DND-41 (cell line): ENCODE measurements around the gene MFSD2B.
A peak's percentile ranks its signal among the peaks of the same experiment; 100 is the strongest.
"Not testable (repeated sequence)": the region's sequence is repeated elsewhere in the genome, so short reads cannot be mapped to it uniquely, and the experiment has no call there.

Experiments used
- ATAC-seq: fragments of 200-7000 bp; cut with Tn5 transposase; 3 replicates; pipeline ENCODE4 v1.9.1; 2021; ENCODE audit warnings: low read depth; ENCODE audit not compliant: insufficient read depth
- DNase-seq: peaks from one replicate; pipeline ENCODE4 v3.0.0-alpha.2; 2020
- H2AFZ ChIP-seq: 2 replicates; pipeline ENCODE4 v1.6.0; 2012; ENCODE audit warnings: low read depth, low read length
- H3K27ac ChIP-seq: 2 replicates; pipeline ENCODE4 v1.5.1; 2012; ENCODE audit warnings: low read length, inconsistent platforms
- H3K27me3 ChIP-seq: fragments of 200-600 bp; sonication (generic); 2 replicates; pipeline ENCODE4 v1.6.0; 2012; ENCODE audit warnings: low read length, mild to moderate bottlenecking, inconsistent platforms; ENCODE audit not compliant: insufficient read depth, poor library complexity
- H3K36me3 ChIP-seq: 2 replicates; pipeline ENCODE4 v1.5.1; 2012; ENCODE audit warnings: low read length, inconsistent platforms; ENCODE audit not compliant: insufficient read depth
- H3K4me1 ChIP-seq: 2 replicates; pipeline ENCODE4 v1.5.1; 2012; ENCODE audit warnings: mild to moderate bottlenecking, low read length; ENCODE audit not compliant: insufficient read depth
- H3K4me2 ChIP-seq: 2 replicates; pipeline ENCODE4 v1.6.0; 2012; ENCODE audit warnings: mild to moderate bottlenecking, moderate library complexity, low read length, inconsistent platforms; ENCODE audit not compliant: insufficient read depth
- H3K4me3 ChIP-seq, 2 experiments: fragments of 200-600 bp in 1 of 2; shearing (Covaris generic) in 1 of 2; 2 replicates each; pipeline ENCODE4 v1.5.1; 2012 to 2016; ENCODE audit warnings: inconsistent platforms in 2 of 2, low read length in 2 of 2, mild to moderate bottlenecking in 2 of 2, low read depth in 1 of 2, moderate library complexity in 1 of 2
- H3K79me2 ChIP-seq: 2 replicates; pipeline ENCODE4 v1.6.0; 2012; ENCODE audit warnings: low read length, inconsistent platforms; ENCODE audit not compliant: insufficient read depth
- H3K9ac ChIP-seq: 2 replicates; pipeline ENCODE4 v1.6.0; 2012; ENCODE audit warnings: low read depth, mild to moderate bottlenecking, inconsistent platforms, low read length, moderate library complexity
- H3K9me3 ChIP-seq: 2 replicates; pipeline ENCODE4 v1.5.1; 2012; ENCODE audit warnings: low read length, moderate library complexity, mild to moderate bottlenecking, inconsistent platforms; ENCODE audit not compliant: insufficient read depth, severe bottlenecking
- H4K20me1 ChIP-seq: 2 replicates; pipeline ENCODE4 v1.6.0; 2012; ENCODE audit warnings: low read length; ENCODE audit not compliant: insufficient read depth
- EZH2 ChIP-seq: IDR thresholded peaks from 3 replicates; pipeline ENCODE4 v1.6.1; 2012; ENCODE audit warnings: borderline replicate concordance, low read depth, mild to moderate bottlenecking, moderate library complexity, low read length, inconsistent platforms; ENCODE audit not compliant: severe bottlenecking
- TF ChIP-seq, protein P1 (sequence below): IDR thresholded peaks from 2 replicates; pipeline ENCODE4 v1.5.1; 2012; ENCODE audit warnings: borderline replicate concordance, low read length, moderate library complexity, mild to moderate bottlenecking; ENCODE audit not compliant: poor library complexity, severe bottlenecking; ENCODE audit errors: extremely low read depth

MFSD2B gene

DNA sequence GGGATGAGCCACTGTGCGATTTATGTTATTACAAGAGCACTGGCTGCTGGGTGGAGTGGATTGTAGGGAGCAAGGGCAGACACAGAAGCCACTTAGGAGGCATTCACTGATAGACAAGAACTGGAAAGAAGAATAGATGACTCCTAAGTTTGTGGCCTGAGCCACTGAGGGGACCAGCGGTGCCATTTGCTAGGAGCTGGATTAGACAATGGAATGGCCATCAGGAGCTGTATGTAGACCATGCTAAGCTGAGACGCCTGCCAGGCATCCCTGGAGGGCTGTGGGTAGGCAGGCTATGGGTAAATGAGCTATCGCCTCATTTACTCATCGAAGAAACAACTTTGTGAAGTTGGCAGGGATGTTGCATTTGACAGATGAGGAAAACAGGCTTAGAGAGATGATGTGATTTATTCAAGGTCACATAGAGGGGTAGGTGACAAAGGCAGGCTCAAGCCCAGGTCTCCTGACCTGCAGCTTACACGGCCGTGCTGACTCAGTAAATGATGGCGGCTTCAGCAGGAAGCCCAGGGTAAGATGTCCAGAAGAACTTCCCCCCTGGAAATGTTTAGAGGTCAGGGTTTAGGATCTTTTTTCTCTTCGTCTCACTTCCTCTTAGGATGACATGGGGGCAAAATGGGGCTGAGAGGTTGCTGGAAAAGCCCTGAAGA, 2.8 kb downstream of the MFSD2B start:
- H3K9me3 ChIP-seq, result no peaks in the 10 kb centered on the region
- no peak overlapping the region for H3K4me3 ChIP-seq
- H3K4me1 ChIP-seq, result no peaks in the 10 kb centered on the region
- H3K4me2 ChIP-seq, result no peak overlapping the region
- no peak for TF ChIP-seq EZH2
- TF ChIP-seq, protein P1, sequence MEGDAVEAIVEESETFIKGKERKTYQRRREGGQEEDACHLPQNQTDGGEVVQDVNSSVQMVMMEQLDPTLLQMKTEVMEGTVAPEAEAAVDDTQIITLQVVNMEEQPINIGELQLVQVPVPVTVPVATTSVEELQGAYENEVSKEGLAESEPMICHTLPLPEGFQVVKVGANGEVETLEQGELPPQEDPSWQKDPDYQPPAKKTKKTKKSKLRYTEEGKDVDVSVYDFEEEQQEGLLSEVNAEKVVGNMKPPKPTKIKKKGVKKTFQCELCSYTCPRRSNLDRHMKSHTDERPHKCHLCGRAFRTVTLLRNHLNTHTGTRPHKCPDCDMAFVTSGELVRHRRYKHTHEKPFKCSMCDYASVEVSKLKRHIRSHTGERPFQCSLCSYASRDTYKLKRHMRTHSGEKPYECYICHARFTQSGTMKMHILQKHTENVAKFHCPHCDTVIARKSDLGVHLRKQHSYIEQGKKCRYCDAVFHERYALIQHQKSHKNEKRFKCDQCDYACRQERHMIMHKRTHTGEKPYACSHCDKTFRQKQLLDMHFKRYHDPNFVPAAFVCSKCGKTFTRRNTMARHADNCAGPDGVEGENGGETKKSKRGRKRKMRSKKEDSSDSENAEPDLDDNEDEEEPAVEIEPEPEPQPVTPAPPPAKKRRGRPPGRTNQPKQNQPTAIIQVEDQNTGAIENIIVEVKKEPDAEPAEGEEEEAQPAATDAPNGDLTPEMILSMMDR, result no peak
- DNase-seq, result no peak
- no peaks in the 10 kb centered on the region for H3K79me2 ChIP-seq
- no peaks in the 10 kb centered on the region for H3K36me3 ChIP-seq
- H3K9ac ChIP-seq, result no peak overlapping the region
- no peak overlapping the region for H2AFZ ChIP-seq
- H3K27ac ChIP-seq, result no peak overlapping the region
- no peaks in the 10 kb centered on the region for H4K20me1 ChIP-seq
- no peak for ATAC-seq
- no peaks in the 10 kb centered on the region for H3K27me3 ChIP-seq

DNA sequence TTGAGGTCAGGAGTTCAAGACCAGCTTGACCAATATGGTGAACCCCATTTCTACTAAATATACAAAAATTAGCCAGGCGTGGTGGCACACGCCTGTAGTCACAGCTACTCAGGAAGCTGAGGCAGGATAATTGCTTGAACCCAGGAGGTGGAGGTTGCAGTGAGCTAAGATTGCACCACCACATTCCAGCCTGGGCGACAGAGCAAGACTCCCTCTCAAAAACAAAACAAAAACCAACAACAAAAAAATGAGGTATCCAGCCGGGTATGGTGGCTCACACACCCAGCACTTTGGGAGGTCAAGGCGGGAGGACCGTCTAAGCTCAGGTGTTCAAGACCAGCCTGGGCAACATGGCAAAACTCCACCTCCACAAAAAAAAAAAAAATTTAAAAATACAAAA, 5.0 kb downstream of the MFSD2B start:
- H4K20me1 ChIP-seq, H3K27ac ChIP-seq, H3K27me3 ChIP-seq, H2AFZ ChIP-seq, H3K79me2 ChIP-seq, H3K9me3 ChIP-seq, ATAC-seq, H3K9ac ChIP-seq, H3K36me3 ChIP-seq, DNase-seq, H3K4me2 ChIP-seq, H3K4me3 ChIP-seq, H3K4me1 ChIP-seq: not testable (repeated sequence)

GRCh38 chr2:24015562-24016375, 5.9 kb downstream of the MFSD2B start:
- no peaks in the 10 kb centered on the region for H3K27me3 ChIP-seq
- H3K9me3 ChIP-seq, result no peaks in the 10 kb centered on the region
- ATAC-seq (no peak), DNase-seq (no peak)
- H4K20me1 ChIP-seq, result no peaks in the 10 kb centered on the region
- no peak overlapping the region for H3K9ac ChIP-seq
- H3K4me2 ChIP-seq, result no peak overlapping the region
- no peak overlapping the region for H3K4me3 ChIP-seq
- no peak overlapping the region for H3K27ac ChIP-seq
- H3K36me3 ChIP-seq, result no peaks in the 10 kb centered on the region
- H3K4me1 ChIP-seq, result no peaks in the 10 kb centered on the region
- TF ChIP-seq EZH2, result no peak
- TF ChIP-seq, protein P1, result no peak
- H2AFZ ChIP-seq, result no peak overlapping the region
- no peaks in the 10 kb centered on the region for H3K79me2 ChIP-seq

DNA sequence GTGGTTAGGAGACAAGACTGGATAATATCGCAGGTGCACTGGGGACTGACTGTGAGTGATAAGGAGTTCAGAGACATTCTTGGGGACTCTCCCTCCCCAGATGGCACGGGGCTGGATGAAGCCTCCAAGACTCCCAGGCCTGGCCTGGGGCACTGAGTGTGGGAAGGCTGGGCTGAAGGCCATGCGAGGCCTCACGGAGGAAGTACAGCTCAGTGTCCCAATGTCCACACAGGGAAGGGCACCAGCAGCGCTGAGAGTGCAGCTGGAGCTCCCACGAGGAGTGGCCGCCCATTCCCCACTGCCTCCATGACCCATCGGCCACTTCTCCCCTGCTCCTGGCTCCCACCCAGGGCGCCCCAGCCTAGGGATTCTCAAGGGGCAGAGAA, 6.5 kb downstream of the MFSD2B start:
- ATAC-seq (0 out of 3 replicates have a peak, but pooled peaks have one; percentile 11), DNase-seq (no peak)
- no peaks in the 10 kb centered on the region for H3K9me3 ChIP-seq
- H3K4me2 ChIP-seq, result no peak overlapping the region
- H4K20me1 ChIP-seq, result no peaks in the 10 kb centered on the region; the same call in 1 of the 2 replicates
- H3K27ac ChIP-seq, result no peak overlapping the region
- H3K4me1 ChIP-seq, result no peaks in the 10 kb centered on the region
- H3K79me2 ChIP-seq, result no peaks in the 10 kb centered on the region
- H2AFZ ChIP-seq, result no peak overlapping the region
- H3K27me3 ChIP-seq, result no peaks in the 10 kb centered on the region
- TF ChIP-seq, protein P1, result no peak
- TF ChIP-seq EZH2, result no peak
- H3K4me3 ChIP-seq, result no peak overlapping the region
- H3K9ac ChIP-seq, result no peak overlapping the region
- no peaks in the 10 kb centered on the region for H3K36me3 ChIP-seq
